ENCODE results near the gene UPF2. TPM values are rescaled to one million over a fixed set of nuclear protein-coding genes. Genes with fewer than 3 reads are reported as not detected.

Gene UPF2
- total RNA-seq, 4 donors from 2014 or later = 22.8 to 36.3 (median 26.6) TPM

- TF ChIP-seq POLR2A (IDR thresholded peaks at IDR 0.05) = no peak
- TF ChIP-seq CTCF (IDR thresholded peaks at IDR 0.05) = no peak
- Histone ChIP-seq H3K4me3 (replicated peaks in 1 of 3) (no peak overlapping the region), H3K27ac (no peak overlapping the region), H3K27me3 (no peaks in the 10 kb centered on the region), H3K36me3 (no peaks in the 10 kb centered on the region), H3K4me1 (peaks cover 30 to 59% of the 10 kb centered on the region in 2 donors), H3K9me3 (no peaks in the 10 kb centered on the region)
- 95 to 96% methylated on average over 14 of the region's 14 CpGs for WGBS, 2 donors
- DNase-seq = no peak
- intact Hi-C loops (cut with DNase I) = no loop called here
Observed at GRCh38 chr10:11882646-11883375, 159.8 kb downstream of the UPF2 start.

- peak; percentile 37 to 52 for DNase-seq
- WGBS, 2 donors = 83 to 85% methylated on average over 21 of the region's 21 CpGs
- H3K9me3 ChIP-seq = no peaks in the 10 kb centered on the region
- H3K4me1 ChIP-seq = peaks cover 29 to 59% of the 10 kb centered on the region in 2 donors
- intact Hi-C loops (cut with DNase I) = no loop called here
- H3K36me3 ChIP-seq = no peaks in the 10 kb centered on the region
- peak in 1 of 6 experiments; percentile 20 for TF ChIP-seq CTCF (IDR thresholded peaks at IDR 0.05)
- no peak for TF ChIP-seq POLR2A (IDR thresholded peaks at IDR 0.05)
- no peak overlapping the region for H3K4me3 ChIP-seq (replicated peaks in 1 of 3)
- H3K27ac ChIP-seq = peak overlapping the region in 1 of 3 donors; percentile 33
- H3K27me3 ChIP-seq = no peaks in the 10 kb centered on the region
Observed at GRCh38 chr10:11881477-11882417, 160.9 kb downstream of the UPF2 start.

GRCh38 chr10:11881030-11881476 is 161.6 kb downstream of the UPF2 start:
- intact Hi-C loops (cut with DNase I) = no loop called here
- Histone ChIP-seq H3K27me3 (no peaks in the 10 kb centered on the region), H3K4me3 (replicated peaks in 1 of 3) (no peak overlapping the region), H3K27ac (peak overlapping the region in 1 of 3 donors; percentile 100), H3K4me1 (peaks cover 29 to 59% of the 10 kb centered on the region in 2 donors), H3K36me3 (no peaks in the 10 kb centered on the region), H3K9me3 (no peaks in the 10 kb centered on the region)
- 81 to 89% methylated on average over 11 of the region's 11 CpGs for WGBS, 2 donors
- TF ChIP-seq CTCF (IDR thresholded peaks at IDR 0.05) = no peak
- no peak for TF ChIP-seq POLR2A (IDR thresholded peaks at IDR 0.05)
- no peak for DNase-seq

- peaks cover 32 to 60% of the 10 kb centered on the region in 2 donors for H3K4me1 ChIP-seq
- TF ChIP-seq POLR2A (IDR thresholded peaks at IDR 0.05) = no peak
- no peak for TF ChIP-seq CTCF (IDR thresholded peaks at IDR 0.05)
- DNase-seq = no peak
- 83 to 89% methylated on average over 26 to 29 of the region's 32 CpGs for WGBS, 2 donors
- no peak overlapping the region for H3K4me3 ChIP-seq (replicated peaks in 1 of 3)
- no peaks in the 10 kb centered on the region for H3K27me3 ChIP-seq
- H3K36me3 ChIP-seq = no peaks in the 10 kb centered on the region
- no peaks in the 10 kb centered on the region for H3K9me3 ChIP-seq
- H3K27ac ChIP-seq = peak overlapping the region; percentile 99 to 100 (median 99)
- intact Hi-C loops (cut with DNase I) = no loop called here
Observed at GRCh38 chr10:11880151-11881029, 162.2 kb downstream of the UPF2 start.

Measured in thyroid gland (tissue), 4 donors.